SK-N-SH treated with all-trans-retinoic acid at 6 μM for 48 hours (cell line): ENCODE measurements around the gene RRBP1.

ENCODE experiments used
- ATAC-seq: fragments of 200-7000 bp; cut with Tn5 transposase; 3 replicates; pipeline ENCODE4 v1.9.1; 2020; ENCODE audit warnings: mild to moderate bottlenecking, moderate library complexity
- ARNTL ChIP-seq: fragments of 450-650 bp; formaldehyde crosslinking; IDR thresholded peaks from 2 replicates; pipeline ENCODE4 v1.5.0; 2020; ENCODE audit warnings: low read depth, mild to moderate bottlenecking, moderate library complexity, borderline replicate concordance
- BACH2 ChIP-seq: fragments of 250-450 bp; sonication (Bioruptor Pico); IDR thresholded peaks from 2 replicates; pipeline ENCODE4 v1.9.0; 2021; ENCODE audit warnings: mild to moderate bottlenecking, borderline replicate concordance
- CREB5 ChIP-seq: fragments of 250-450 bp; sonication (Bioruptor Pico); IDR thresholded peaks from 2 replicates; pipeline ENCODE4 v1.5.1; 2020; ENCODE audit warnings: low read depth, mild to moderate bottlenecking, moderate library complexity
- CSRNP3 ChIP-seq: fragments of 250-450 bp; sonication (Bioruptor Pico); IDR thresholded peaks from 2 replicates; pipeline ENCODE4 v1.5.1; 2021; ENCODE audit warnings: mild to moderate bottlenecking, moderate library complexity
- ESRRG ChIP-seq: fragments of 250-450 bp; sonication (Bioruptor Pico); IDR thresholded peaks from 2 replicates; pipeline ENCODE4 v1.6.1; 2021; ENCODE audit warnings: mild to moderate bottlenecking
- ISL1 ChIP-seq: fragments of 250-450 bp; sonication (Bioruptor Pico); IDR thresholded peaks from 2 replicates; pipeline ENCODE4 v2.1.2; 2022; ENCODE audit warnings: mild to moderate bottlenecking, moderate library complexity
- OSR1 ChIP-seq: fragments of 250-450 bp; sonication (Bioruptor Pico); IDR thresholded peaks from 2 replicates; pipeline ENCODE4 v1.8.0; 2022; ENCODE audit warnings: moderate library complexity, mild to moderate bottlenecking, inconsistent platforms
- PATZ1 ChIP-seq: fragments of 250-450 bp; sonication (Bioruptor Pico); IDR thresholded peaks from 2 replicates; pipeline ENCODE4 v1.8.0; 2020; ENCODE audit warnings: mild to moderate bottlenecking, moderate library complexity, borderline replicate concordance
- POU6F1 ChIP-seq: fragments of 250-450 bp; sonication (Bioruptor Pico); IDR thresholded peaks from 2 replicates; pipeline ENCODE4 v1.8.0; 2021; ENCODE audit warnings: low read depth, mild to moderate bottlenecking, moderate library complexity, borderline replicate concordance
- PPARA ChIP-seq: fragments of 250-450 bp; sonication (Bioruptor Pico); IDR thresholded peaks from 2 replicates; pipeline ENCODE4 v1.5.0; 2020; ENCODE audit warnings: mild to moderate bottlenecking, borderline replicate concordance
- RARB ChIP-seq: fragments of 250-450 bp; sonication (Bioruptor Pico); IDR thresholded peaks from 2 replicates; pipeline ENCODE4 v1.8.0; 2021; ENCODE audit warnings: mild to moderate bottlenecking, moderate library complexity
- SNAI2 ChIP-seq: fragments of 250-450 bp; sonication (Bioruptor Pico); IDR thresholded peaks from 2 replicates; pipeline ENCODE4 v1.5.0; 2020; ENCODE audit warnings: mild to moderate bottlenecking, moderate library complexity
- TCF4 ChIP-seq: fragments of 250-450 bp; sonication (Bioruptor Pico); IDR thresholded peaks from 2 replicates; pipeline ENCODE4 v1.8.0; 2021; ENCODE audit warnings: mild to moderate bottlenecking, moderate library complexity, borderline replicate concordance
- TOX ChIP-seq: fragments of 250-450 bp; sonication (Bioruptor Pico); IDR thresholded peaks from 2 replicates; pipeline ENCODE4 v1.8.0; 2021; ENCODE audit warnings: mild to moderate bottlenecking, moderate library complexity, borderline replicate concordance
- TSHZ2 ChIP-seq: fragments of 250-450 bp; sonication (Bioruptor Pico); IDR thresholded peaks from 2 replicates; pipeline ENCODE4 v1.5.0; 2020; ENCODE audit warnings: mild to moderate bottlenecking, moderate library complexity
- ZC3H10 ChIP-seq: fragments of 250-450 bp; sonication (Bioruptor Pico); IDR thresholded peaks from 2 replicates; pipeline ENCODE4 v1.5.1; 2021; ENCODE audit warnings: mild to moderate bottlenecking, moderate library complexity
- ZNF565 ChIP-seq: fragments of 450-650 bp; formaldehyde crosslinking; conservative IDR thresholded peaks from 2 replicates; pipeline ENCODE4 v1.5.0; 2020; ENCODE audit warnings: low read depth, mild to moderate bottlenecking, moderate library complexity
- ZNF70 ChIP-seq: fragments of 450-650 bp; formaldehyde crosslinking; IDR thresholded peaks from 2 replicates; pipeline ENCODE4 v1.5.0; 2020; ENCODE audit warnings: mild to moderate bottlenecking, moderate library complexity
- ZNF8 ChIP-seq: fragments of 450-650 bp; formaldehyde crosslinking; IDR thresholded peaks from 2 replicates; pipeline ENCODE4 v1.5.0; 2020; ENCODE audit warnings: mild to moderate bottlenecking, moderate library complexity

The RRBP1 gene

GRCh38 chr20:17662333-17663039 lies 19.6 kb downstream of the RRBP1 start:
- ATAC-seq, result no peak
- TF ChIP-seq TCF4 (no peak), ZNF70 (no peak), CSRNP3 (CRISPR knock-in tag) (no peak), ISL1 (CRISPR knock-in tag) (no peak), ARNTL (no peak), ZNF565 (CRISPR knock-in tag) (no peak), TOX (no peak), ZNF8 (CRISPR knock-in tag) (no peak), BACH2 (CRISPR knock-in tag) (no peak), PATZ1 (CRISPR knock-in tag) (no peak), ZC3H10 (no peak), RARB (CRISPR knock-in tag) (no peak), CREB5 (no peak), TSHZ2 (no peak), ESRRG (CRISPR knock-in tag) (no peak)

- ATAC-seq, result no peak
- TF ChIP-seq CSRNP3 (CRISPR knock-in tag) (no peak), TSHZ2 (no peak), ZC3H10 (no peak), SNAI2 (CRISPR knock-in tag) (no peak), PPARA (CRISPR knock-in tag) (no peak), ZNF8 (CRISPR knock-in tag) (no peak), ISL1 (CRISPR knock-in tag) (no peak), POU6F1 (CRISPR knock-in tag) (no peak), BACH2 (CRISPR knock-in tag) (no peak), OSR1 (CRISPR knock-in tag) (no peak), ARNTL (no peak), TCF4 (no peak)
These were observed 20.8 kb downstream of the RRBP1 start for GRCh38 chr20:17661121-17661744.
